HCT116 (cell line): Measurements from ENCODE around the gene ADGRB2. TPM values are rescaled to one million over a fixed set of nuclear protein-coding genes. Genes with fewer than 3 reads are reported as not detected.

ENCODE experiments used
- ATAC-seq: fragments of 200-7000 bp; cut with Tn5 transposase; 2 replicates; pipeline ENCODE4 v1.9.1; 2020; ENCODE audit warnings: mild to moderate bottlenecking, moderate library complexity
- BruUV-seq: library from RNA; stranded (reverse); fragments of 400-500 nt; replicated peaks from 2 replicates; lab custom pipeline; 2021; lab: Mats Ljungman, UMichigan
- CTCF ChIA-PET: fragments of 300-600 bp; sonication (Branson Sonifier 250); formaldehyde crosslinking; loops from one replicate; lab custom pipeline; 2021; ENCODE audit warnings: antibody characterized with exemption; lab: Charles Lee
- POLR2A ChIA-PET: fragments of 300-600, 350-600 bp; sonication (Branson Sonifier 250); formaldehyde crosslinking; loops from one replicate; lab custom pipeline; 2021; ENCODE audit warnings: antibody characterized with exemption; lab: Charles Lee
- RAD21 ChIA-PET, 2 experiments: fragments of 300-600 bp; sonication (Branson Sonifier 250); formaldehyde crosslinking; loops; one replicate each; lab custom pipeline; 2023; ENCODE audit warnings: low total read pairs in 2 of 2; ENCODE audit not compliant: uncharacterized antibody in 2 of 2, unreplicated experiment in 2 of 2, low non-redundant PET in 1 of 2; lab: Charles Lee
- DNase-seq: peaks from one replicate; pipeline ENCODE4 v3.0.0-alpha.2; 2010; ENCODE audit warnings: low read depth, low spot score
- H2AFZ ChIP-seq: fragments of 200-600 bp; shearing (Covaris generic), sonication (generic); 2 replicates; pipeline ENCODE4 v1.6.1; 2017; ENCODE audit warnings: low read depth, mixed run types, mixed read lengths, antibody characterized with exemption, low read length; ENCODE audit not compliant: poor library complexity, severe bottlenecking
- H3K27ac ChIP-seq: 2 replicates; pipeline ENCODE4 v1.5.1; 2012; ENCODE audit warnings: low read depth, low read length
- H3K27me3 ChIP-seq: fragments of 200-600 bp; sonication (generic); 2 replicates; pipeline ENCODE4 v1.6.1; 2016; ENCODE audit warnings: mixed run types, low read length, mixed read lengths; ENCODE audit not compliant: insufficient read depth
- H3K36me3 ChIP-seq, 2 experiments: fragments of 200-500 bp in 1 of 2; fragments of 200-600 bp in 1 of 2; sonication (Bioruptor generic) in 1 of 2; sonication (generic) in 1 of 2; 2 replicates each; pipeline versions ENCODE4 v1.5.1 to v1.6.1; 2014 to 2016; ENCODE audit warnings: low read length in 2 of 2, inconsistent platforms in 1 of 2, mixed read lengths in 1 of 2, mixed run types in 1 of 2; ENCODE audit not compliant: insufficient read depth in 2 of 2, control insufficient read depth in 1 of 2
- H3K4me1 ChIP-seq, 2 experiments: fragments of 200-600 bp in 1 of 2; sonication (generic) in 1 of 2; 2 replicates each; pipeline versions ENCODE4 v1.5.1 to v1.6.1; 2012 to 2017; ENCODE audit warnings: low read length in 2 of 2, inconsistent platforms in 1 of 2, mild to moderate bottlenecking in 1 of 2, mixed read lengths in 1 of 2, mixed run types in 1 of 2, moderate library complexity in 1 of 2; ENCODE audit not compliant: insufficient read depth in 2 of 2, control insufficient read depth in 1 of 2
- H3K4me2 ChIP-seq: fragments of 200-600 bp; sonication (generic); 2 replicates; pipeline ENCODE4 v1.6.1; 2017; ENCODE audit warnings: mixed run types, low read length, mixed read lengths
- H3K4me3 ChIP-seq, 2 experiments: fragments of 200-600 bp in 1 of 2; sonication (generic) in 1 of 2; replicated peaks in 1 of 2; 2 replicates each; pipeline ENCODE4 v1.5.1; 2011 to 2016; ENCODE audit warnings: low read length in 2 of 2, control low read depth in 1 of 2, low read depth in 1 of 2, mild to moderate bottlenecking in 1 of 2, mixed read lengths in 1 of 2, mixed run types in 1 of 2
- H3K79me2 ChIP-seq: fragments of 200-600 bp; sonication (generic); 2 replicates; pipeline ENCODE4 v1.6.1; 2017; ENCODE audit warnings: mild to moderate bottlenecking, mixed run types, low read length, moderate library complexity, mixed read lengths; ENCODE audit not compliant: insufficient read depth
- H3K9ac ChIP-seq: fragments of 200-600 bp; sonication (generic); 2 replicates; pipeline ENCODE4 v1.6.1; 2016; ENCODE audit warnings: low read length, mixed read lengths
- H3K9me2 ChIP-seq: fragments of 200-600 bp; sonication (generic), shearing (Covaris generic); 2 replicates; pipeline ENCODE4 v1.6.1; 2017; ENCODE audit warnings: mixed run types, mild to moderate bottlenecking, moderate library complexity; ENCODE audit not compliant: insufficient read depth
- H3K9me3 ChIP-seq, 2 experiments: fragments of 200-500 bp in 1 of 2; fragments of 200-600 bp in 1 of 2; sonication (Bioruptor generic) in 1 of 2; sonication (generic) in 1 of 2; 2 replicates each; pipeline ENCODE4 v1.6.1; 2014 to 2017; ENCODE audit warnings: low read length in 2 of 2, mixed read lengths in 2 of 2, inconsistent platforms in 1 of 2, low read depth in 1 of 2, mild to moderate bottlenecking in 1 of 2, mixed run types in 1 of 2, moderate library complexity in 1 of 2; ENCODE audit not compliant: control insufficient read depth in 1 of 2, insufficient read depth in 1 of 2
- H4K20me1 ChIP-seq: fragments of 200-600 bp; sonication (generic), shearing (Covaris generic); 2 replicates; pipeline ENCODE4 v1.6.1; 2017; ENCODE audit warnings: mixed run types, mild to moderate bottlenecking, moderate library complexity; ENCODE audit not compliant: insufficient read depth
- CBX3 ChIP-seq: IDR thresholded peaks from 2 replicates; pipeline ENCODE4 v1.6.1; 2012; ENCODE audit warnings: low read depth
- EGR1 ChIP-seq: IDR thresholded peaks from 2 replicates; pipeline ENCODE4 v1.6.1; 2012; ENCODE audit warnings: low read depth
- ELF1 ChIP-seq: IDR thresholded peaks from 2 replicates; pipeline ENCODE4 v1.6.1; 2012; ENCODE audit warnings: low read depth, borderline replicate concordance
- EZH2 ChIP-seq: fragments of 200-600 bp; sonication (generic); IDR thresholded peaks from 2 replicates; pipeline ENCODE4 v1.6.1; 2017; ENCODE audit warnings: antibody characterized with exemption, mixed run types
- JUND ChIP-seq: IDR thresholded peaks from 2 replicates; pipeline ENCODE4 v1.6.1; 2012
- MAX ChIP-seq: IDR thresholded peaks from 2 replicates; pipeline ENCODE4 v1.6.1; 2012
- POLR2A ChIP-seq: IDR thresholded peaks from 2 replicates; pipeline ENCODE4 v1.7.0; 2011; ENCODE audit warnings: borderline replicate concordance; ENCODE audit not compliant: insufficient read depth, insufficient read length; ENCODE audit errors: extremely low read depth
- POLR2AphosphoS5 ChIP-seq: IDR thresholded peaks from 2 replicates; pipeline ENCODE4 v1.6.1; 2011; ENCODE audit warnings: mild to moderate bottlenecking, low read depth, low read length, moderate library complexity
- SP1 ChIP-seq: IDR thresholded peaks from 2 replicates; pipeline ENCODE4 v1.6.1; 2012; ENCODE audit warnings: low read depth
- SRF ChIP-seq: IDR thresholded peaks from 2 replicates; pipeline ENCODE4 v1.6.1; 2012; ENCODE audit warnings: low read depth
- TCF7L2 ChIP-seq: IDR thresholded peaks from 2 replicates; pipeline ENCODE4 v1.7.0; 2011; ENCODE audit warnings: borderline replicate concordance, inconsistent platforms; ENCODE audit not compliant: insufficient read depth, insufficient read length; ENCODE audit errors: extremely low read depth
- YY1 ChIP-seq: IDR thresholded peaks from 2 replicates; pipeline ENCODE4 v1.6.1; 2011; ENCODE audit warnings: low read length, low read depth, moderate library complexity, mild to moderate bottlenecking; ENCODE audit not compliant: insufficient replicate concordance; ENCODE audit errors: extremely low read depth
- ZBTB33 ChIP-seq: IDR thresholded peaks from 2 replicates; pipeline ENCODE4 v1.6.1; 2011; ENCODE audit warnings: mild to moderate bottlenecking, low read length, moderate library complexity; ENCODE audit not compliant: insufficient replicate concordance; ENCODE audit errors: extremely low read depth
- ZFX ChIP-seq: fragments of 450-650 bp; IDR thresholded peaks from 2 replicates; pipeline ENCODE4 v1.6.1; 2017
- intact Hi-C: fragments of 100-400 bp; cut with micrococcal nuclease; formaldehyde crosslinking; loops from 2 replicates; pipeline ENCODE4 v1.10.0; 2022
- total RNA-seq: library from RNA; stranded (reverse); gene quantifications from one replicate; pipeline ENCODE4 v1.2.1, GENCODE V29; 2021; ENCODE audit not compliant: unreplicated experiment
- TF ChIP-seq, protein P1 (sequence below): IDR thresholded peaks from 2 replicates; pipeline ENCODE4 v1.6.1; 2012

ADGRB2 gene
- total RNA-seq, 1 experiment from 2014 or later: 10.1 TPM

GRCh38 chr1:31753707-31754349, 10.3 kb downstream of the ADGRB2 start:
- intact Hi-C loops: no loop called here
- peaks cover 6 to 12% of the 10 kb centered on the region in 2 experiments; a peak in 3 of 4 replicates for H3K4me1 ChIP-seq
- H3K4me2 ChIP-seq: no peak overlapping the region
- H3K9ac ChIP-seq: no peak overlapping the region
- H3K27me3 ChIP-seq: no peaks in the 10 kb centered on the region
- DNase-seq (no peak), ATAC-seq (no peak)
- BruUV-seq: no TSS peak
- no peak overlapping the region for H3K27ac ChIP-seq
- H3K79me2 ChIP-seq: no peaks in the 10 kb centered on the region
- POLR2A ChIA-PET: interaction anchor here (1.5 kb wide), 1 partner anchor 83 kb away, joined by 3 read pairs; no protein-coding TSS in a partner anchor
- no peaks in the 10 kb centered on the region for H3K36me3 ChIP-seq
- H3K9me2 ChIP-seq: no peaks in the 10 kb centered on the region
- RAD21 ChIA-PET: no interaction called here
- no peak overlapping the region for H3K4me3 ChIP-seq
- no peak for TF ChIP-seq EGR1
- TF ChIP-seq YY1: no peak
- no peak for TF ChIP-seq CBX3
- no peak for TF ChIP-seq ELF1
- no peak for TF ChIP-seq MAX
- no peak for TF ChIP-seq SRF
- TF ChIP-seq EZH2: no peak
- TF ChIP-seq POLR2A: no peak
- TF ChIP-seq, protein P1, sequence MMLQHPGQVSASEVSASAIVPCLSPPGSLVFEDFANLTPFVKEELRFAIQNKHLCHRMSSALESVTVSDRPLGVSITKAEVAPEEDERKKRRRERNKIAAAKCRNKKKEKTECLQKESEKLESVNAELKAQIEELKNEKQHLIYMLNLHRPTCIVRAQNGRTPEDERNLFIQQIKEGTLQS: no peak
- TF ChIP-seq TCF7L2: no peak
- no peak for TF ChIP-seq POLR2AphosphoS5
- TF ChIP-seq JUND: no peak
- no peak for TF ChIP-seq ZFX
- TF ChIP-seq SP1: no peak
- TF ChIP-seq ZBTB33: no peak
- H4K20me1 ChIP-seq: no peaks in the 10 kb centered on the region
- no peak overlapping the region for H2AFZ ChIP-seq
- CTCF ChIA-PET: interaction anchor here (0.8 to 1.3 kb wide), 2 partner anchors 8 to 38 kb away, joined by 3 to 4 read pairs; no protein-coding TSS in a partner anchor
- H3K9me3 ChIP-seq: no peaks in the 10 kb centered on the region
